Suprapubic skin (tissue), 4 donors: ENCODE results near the gene FGF13.

Experiments used
- POLR2A ChIP-seq, 2 donors: fragments of 450-650 bp; IDR thresholded peaks; one replicate each; pipeline ENCODE4 v1.6.1; 2017; ENCODE audit warnings: antibody characterized with exemption in 2 of 2, mild to moderate bottlenecking in 2 of 2, moderate library complexity in 2 of 2
- POLR2AphosphoS5 ChIP-seq, 3 donors: sonication (generic); formaldehyde crosslinking; IDR thresholded peaks; one replicate each; pipeline ENCODE4 v1.6.1; 2017; ENCODE audit warnings: antibody characterized with exemption in 3 of 3
- TF ChIP-seq, protein P1 (sequence below), 2 donors: fragments of 200-600 bp in 1 of 2; fragments of 450-650 bp in 1 of 2; sonication (generic) in 1 of 2; IDR thresholded peaks; one replicate each; pipeline ENCODE4 v1.5.1; 2016 to 2019; ENCODE audit warnings: antibody characterized with exemption in 2 of 2, mild to moderate bottlenecking in 1 of 2, moderate library complexity in 1 of 2

DNA sequence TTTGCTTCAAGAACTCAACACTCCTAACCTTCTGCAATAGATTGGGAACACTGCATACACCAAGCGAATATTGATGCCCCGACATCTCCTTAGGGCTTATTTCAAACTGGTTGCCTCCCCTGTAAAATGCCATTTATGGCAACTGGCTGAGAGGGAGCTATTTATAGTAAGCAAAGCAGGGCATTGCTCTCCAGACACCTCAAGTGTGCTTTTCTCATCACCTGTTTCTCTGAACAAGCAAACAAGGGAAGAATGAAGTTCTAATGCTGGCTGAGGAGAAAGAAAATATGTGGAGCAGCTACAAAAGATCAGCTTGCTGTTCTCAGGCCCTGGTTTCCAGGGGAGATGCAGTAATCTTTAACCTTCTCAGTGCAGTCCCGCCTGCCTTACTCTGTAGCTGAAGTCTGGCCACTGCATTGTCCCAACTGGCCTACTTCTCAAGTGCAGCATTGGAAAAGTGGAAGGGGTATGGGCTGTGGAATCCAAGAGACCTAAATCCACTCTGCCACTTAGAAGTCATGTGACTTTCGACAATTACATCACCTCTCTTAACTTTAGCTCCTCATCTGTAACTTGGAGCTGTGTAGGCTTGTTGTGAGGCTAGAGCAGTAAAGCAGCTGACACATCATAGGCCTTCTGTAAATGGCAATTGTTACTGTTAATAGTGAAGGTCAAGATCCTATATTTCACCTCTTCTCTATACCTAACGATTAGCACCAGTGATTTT is 47.9 kb upstream of the FGF13 start:
- TF ChIP-seq, protein P1, sequence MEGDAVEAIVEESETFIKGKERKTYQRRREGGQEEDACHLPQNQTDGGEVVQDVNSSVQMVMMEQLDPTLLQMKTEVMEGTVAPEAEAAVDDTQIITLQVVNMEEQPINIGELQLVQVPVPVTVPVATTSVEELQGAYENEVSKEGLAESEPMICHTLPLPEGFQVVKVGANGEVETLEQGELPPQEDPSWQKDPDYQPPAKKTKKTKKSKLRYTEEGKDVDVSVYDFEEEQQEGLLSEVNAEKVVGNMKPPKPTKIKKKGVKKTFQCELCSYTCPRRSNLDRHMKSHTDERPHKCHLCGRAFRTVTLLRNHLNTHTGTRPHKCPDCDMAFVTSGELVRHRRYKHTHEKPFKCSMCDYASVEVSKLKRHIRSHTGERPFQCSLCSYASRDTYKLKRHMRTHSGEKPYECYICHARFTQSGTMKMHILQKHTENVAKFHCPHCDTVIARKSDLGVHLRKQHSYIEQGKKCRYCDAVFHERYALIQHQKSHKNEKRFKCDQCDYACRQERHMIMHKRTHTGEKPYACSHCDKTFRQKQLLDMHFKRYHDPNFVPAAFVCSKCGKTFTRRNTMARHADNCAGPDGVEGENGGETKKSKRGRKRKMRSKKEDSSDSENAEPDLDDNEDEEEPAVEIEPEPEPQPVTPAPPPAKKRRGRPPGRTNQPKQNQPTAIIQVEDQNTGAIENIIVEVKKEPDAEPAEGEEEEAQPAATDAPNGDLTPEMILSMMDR (IDR thresholded peaks at IDR 0.05), result no peak
- TF ChIP-seq POLR2AphosphoS5 (IDR thresholded peaks at IDR 0.05) (no peak), POLR2A (IDR thresholded peaks at IDR 0.05) (no peak)
